H9 (cell line): Measurements from ENCODE around the gene ZKSCAN7. TPM values are rescaled to one million over a fixed set of nuclear protein-coding genes. Genes with fewer than 3 reads are reported as not detected.
A peak's percentile ranks its signal among the peaks of the same experiment; 100 is the strongest.

ENCODE experiments used
- DNase-seq: peaks from one replicate; pipeline ENCODE4 v3.0.0-alpha.2; 2017
- H2AFZ ChIP-seq: one replicate; pipeline ENCODE4 v1.6.1; 2013; ENCODE audit warnings: mild to moderate bottlenecking, low read length, control low read depth, moderate library complexity
- H2AK5ac ChIP-seq: 2 replicates; pipeline ENCODE4 v1.6.1; 2013; ENCODE audit warnings: low read length, control low read depth, mixed read lengths; ENCODE audit not compliant: insufficient read length
- H2BK120ac ChIP-seq: one replicate; pipeline ENCODE4 v1.6.1; 2013; ENCODE audit warnings: low read depth, mild to moderate bottlenecking, low read length, control low read depth, inconsistent platforms; ENCODE audit not compliant: poor library complexity, severe bottlenecking
- H2BK12ac ChIP-seq: 2 replicates; pipeline ENCODE4 v1.6.1; 2013; ENCODE audit warnings: low read length, control low read depth, mixed read lengths, low read depth; ENCODE audit not compliant: insufficient read length
- H2BK15ac ChIP-seq: 2 replicates; pipeline ENCODE4 v1.6.1; 2013; ENCODE audit warnings: low read depth, low read length, control low read depth
- H2BK20ac ChIP-seq: one replicate; pipeline ENCODE4 v1.6.1; 2013; ENCODE audit warnings: low read depth, mild to moderate bottlenecking, low read length, control low read depth, inconsistent platforms; ENCODE audit not compliant: poor library complexity, severe bottlenecking
- H2BK5ac ChIP-seq: 2 replicates; pipeline ENCODE4 v1.6.1; 2013; ENCODE audit warnings: low read length, control low read depth, mixed read lengths; ENCODE audit not compliant: insufficient read length
- H3K14ac ChIP-seq: 2 replicates; pipeline ENCODE4 v1.6.1; 2013; ENCODE audit warnings: low read length, control low read depth; ENCODE audit not compliant: insufficient read depth
- H3K18ac ChIP-seq: 2 replicates; pipeline ENCODE4 v1.6.1; 2013; ENCODE audit warnings: low read depth, mild to moderate bottlenecking, mixed read lengths, low read length, control low read depth; ENCODE audit not compliant: insufficient read length
- H3K23ac ChIP-seq: 2 replicates; pipeline ENCODE4 v1.6.1; 2013; ENCODE audit warnings: low read length, control low read depth, mixed read lengths, low read depth; ENCODE audit not compliant: insufficient read length
- H3K23me2 ChIP-seq: 2 replicates; pipeline ENCODE4 v1.6.1; 2013; ENCODE audit warnings: low read depth, mild to moderate bottlenecking, mixed read lengths, low read length, control low read depth; ENCODE audit not compliant: insufficient read length, poor library complexity, severe bottlenecking
- H3K27ac ChIP-seq: 2 replicates; pipeline ENCODE4 v1.5.1; 2013; ENCODE audit warnings: low read length, control low read depth, mixed read lengths, low read depth; ENCODE audit not compliant: insufficient read length
- H3K27me3 ChIP-seq: 2 replicates; pipeline ENCODE4 v1.6.1; 2013; ENCODE audit warnings: low read length, control low read depth, inconsistent platforms; ENCODE audit not compliant: insufficient read depth
- H3K4ac ChIP-seq: 2 replicates; pipeline ENCODE4 v1.6.1; 2013; ENCODE audit warnings: low read depth, mild to moderate bottlenecking, control low read depth, inconsistent platforms, low read length, moderate library complexity
- H3K4me1 ChIP-seq: 2 replicates; pipeline ENCODE4 v1.6.1; 2013; ENCODE audit warnings: low read length, control low read depth, inconsistent platforms; ENCODE audit not compliant: insufficient read depth
- H3K4me2 ChIP-seq: 2 replicates; pipeline ENCODE4 v1.6.1; 2013; ENCODE audit warnings: low read length, control low read depth, mixed read lengths; ENCODE audit not compliant: insufficient read length, insufficient read depth
- H3K56ac ChIP-seq: 2 replicates; pipeline ENCODE4 v1.6.1; 2013; ENCODE audit warnings: low read depth, mild to moderate bottlenecking, mixed read lengths, low read length, control low read depth; ENCODE audit not compliant: insufficient read length
- H3K79me1 ChIP-seq: 2 replicates; pipeline ENCODE4 v1.6.1; 2013; ENCODE audit warnings: low read depth, mild to moderate bottlenecking, moderate library complexity, low read length, control low read depth, inconsistent platforms; ENCODE audit not compliant: insufficient read depth, poor library complexity, severe bottlenecking
- H3K79me2 ChIP-seq: 2 replicates; pipeline ENCODE4 v1.6.1; 2013; ENCODE audit warnings: low read length, control low read depth, inconsistent platforms; ENCODE audit not compliant: insufficient read depth
- H3K9ac ChIP-seq: 2 replicates; pipeline ENCODE4 v1.6.1; 2013; ENCODE audit warnings: low read length, control low read depth, mixed read lengths; ENCODE audit not compliant: insufficient read length; ENCODE audit errors: extremely low read depth
- H3K9me3 ChIP-seq: one replicate; pipeline ENCODE4 v1.6.1; 2013; ENCODE audit warnings: low read depth, low read length, inconsistent platforms; ENCODE audit not compliant: control insufficient read depth
- H3T11ph ChIP-seq: one replicate; pipeline ENCODE4 v1.6.1; 2013; ENCODE audit warnings: mild to moderate bottlenecking, low read length, control low read depth, inconsistent platforms
- H4K20me1 ChIP-seq: one replicate; pipeline ENCODE4 v1.6.1; 2013; ENCODE audit not compliant: control insufficient read depth, insufficient read length, insufficient read depth
- H4K5ac ChIP-seq: 2 replicates; pipeline ENCODE4 v1.6.1; 2013; ENCODE audit warnings: low read depth, mild to moderate bottlenecking, mixed read lengths, low read length, control low read depth; ENCODE audit not compliant: insufficient read length
- H4K8ac ChIP-seq: replicated peaks from 2 replicates; pipeline ENCODE4 v1.6.1; 2013; ENCODE audit warnings: low read length, control low read depth, mixed read lengths, low read depth; ENCODE audit not compliant: insufficient read length
- H4K91ac ChIP-seq: 2 replicates; pipeline ENCODE4 v1.6.1; 2013; ENCODE audit warnings: low read depth, mild to moderate bottlenecking, moderate library complexity, mixed read lengths, low read length, control low read depth; ENCODE audit not compliant: insufficient read length
- H3K27ac Mint-ChIP-seq, 3 experiments: 2 replicates in 2 of 3; 3 replicates in 1 of 3; pipeline ENCODE4 v1.8.0; 2020 to 2021; ENCODE audit warnings: mixed read lengths in 3 of 3, mild to moderate bottlenecking in 1 of 3, moderate library complexity in 1 of 3
- H3K27me3 Mint-ChIP-seq: 2 replicates; pipeline ENCODE4 v1.8.0; 2021; ENCODE audit warnings: low read depth, mild to moderate bottlenecking, moderate library complexity, mixed read lengths
- H3K36me3 Mint-ChIP-seq, 3 experiments: 2 replicates in 2 of 3; 3 replicates in 1 of 3; pipeline ENCODE4 v1.8.0; 2020 to 2021; ENCODE audit warnings: low read depth in 3 of 3, mixed read lengths in 3 of 3; ENCODE audit not compliant: insufficient read depth in 1 of 3
- H3K4me1 Mint-ChIP-seq, 2 experiments: 2 replicates each; pipeline ENCODE4 v1.8.0; 2020; ENCODE audit warnings: mixed read lengths in 2 of 2
- H3K4me3 Mint-ChIP-seq, 2 experiments: 2 replicates in 1 of 2; 3 replicates in 1 of 2; pipeline ENCODE4 v1.8.0; 2020 to 2021; ENCODE audit warnings: mild to moderate bottlenecking in 2 of 2, mixed read lengths in 2 of 2, moderate library complexity in 1 of 2
- H3K9me3 Mint-ChIP-seq, 2 experiments: 2 replicates in 1 of 2; 3 replicates in 1 of 2; pipeline ENCODE4 v1.8.0; 2020; ENCODE audit warnings: mild to moderate bottlenecking in 2 of 2, mixed read lengths in 2 of 2, moderate library complexity in 1 of 2
- WGBS: extraction: QIAGEN DNeasy Blood & Tissue Kit; methylation state at CpG from one replicate; pipeline ENCODE4 v1.1.7; 2013; ENCODE audit warnings: missing lambda C conversion rate, low lambda C conversion rate, mixed read lengths; ENCODE audit not compliant: insufficient read length; ENCODE audit errors: extremely low coverage; 5-methylcytosine and 5-hydroxymethylcytosine counted together
- total RNA-seq: library from RNA; stranded (reverse); gene quantifications from 2 replicates; pipeline ENCODE4 v1.2.1, GENCODE V29; 2021
- TF ChIP-seq, protein P1 (sequence below): fragments of 200-600 bp; sonication (generic); conservative IDR thresholded peaks from 3 replicates; pipeline ENCODE4 v1.8.0; 2021; ENCODE audit warnings: antibody characterized with exemption, mild to moderate bottlenecking

The ZKSCAN7 gene
- total RNA-seq, 1 experiment from 2014 or later: 8.7 TPM

DNA sequence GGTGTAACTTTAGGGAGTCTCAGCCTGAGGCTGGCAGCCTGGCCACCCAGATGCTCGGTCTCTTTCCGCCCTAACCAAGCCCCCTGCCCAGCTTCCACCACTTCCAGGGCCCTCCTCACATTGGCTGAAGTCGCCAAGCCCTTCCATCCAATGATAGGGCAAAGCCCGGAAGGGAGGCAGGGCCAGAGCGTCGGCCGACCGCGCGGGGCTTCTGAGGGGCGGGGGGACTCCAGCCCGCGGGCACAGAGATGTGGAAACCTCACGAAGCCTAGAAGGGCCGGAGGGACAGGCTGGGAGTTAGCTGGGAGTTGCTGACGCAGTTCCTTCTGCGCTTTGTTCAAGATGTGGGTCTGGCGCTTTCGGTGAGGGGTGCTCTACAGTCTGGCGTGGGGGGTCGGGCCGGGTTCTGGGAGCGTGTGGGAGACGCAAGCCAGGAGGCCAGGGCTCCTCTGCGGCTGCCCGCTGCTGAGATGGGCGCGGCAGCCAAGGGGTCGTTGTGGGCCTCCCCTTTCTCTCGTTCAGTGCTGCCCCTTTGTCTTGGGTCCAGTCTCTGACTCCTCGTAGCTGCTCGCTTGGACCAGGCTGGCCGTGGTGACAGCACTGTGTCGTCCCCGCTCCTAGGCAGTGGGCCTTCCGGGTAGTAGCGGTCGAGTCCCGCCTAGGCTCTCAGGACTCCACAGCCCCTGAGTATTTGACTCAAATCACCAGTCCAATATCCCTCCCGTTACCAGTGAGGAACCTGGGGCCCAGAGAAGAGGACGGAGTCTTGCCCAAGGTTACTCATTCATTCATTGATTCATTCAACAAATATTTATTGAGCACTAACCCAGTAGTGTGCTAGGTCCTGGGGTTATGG lies 29.9 kb downstream of the ZKSCAN7 start, which contains the start of gene ZNF660:
Gene ZNF660, plus strand, starts transcription at position 319 of the 856 bp plus-strand sequence. CDS start 9,230 bp downstream, outside the sequence.
- Histone ChIP-seq H3K23me2 (peaks cover 8% of the 10 kb centered on the region), H2BK20ac (no peak within 1 kb of the TSS), H3K9ac (peak within 1 kb of the TSS; percentile 86), H3K27me3 (no peaks in the 10 kb centered on the region), H4K8ac (peak within 1 kb of the TSS; percentile 67), H2AK5ac (no peak within 1 kb of the TSS), H3K4me2 (peak within 1 kb of the TSS; percentile 88), H2BK12ac (no peak within 1 kb of the TSS), H3K18ac (peak within 1 kb of the TSS; percentile 89), H3K27ac (no peak within 1 kb of the TSS), H2BK120ac (peak within 1 kb of the TSS; percentile 70), H3T11ph (no peak within 1 kb of the TSS), H4K91ac (no peak within 1 kb of the TSS), H2AFZ (peak within 1 kb of the TSS; percentile 1), H2BK5ac (no peak within 1 kb of the TSS), H4K5ac (peak within 1 kb of the TSS; percentile 26), H3K4me1 (no peaks in the 10 kb centered on the region), H3K4ac (peak within 1 kb of the TSS; percentile 49; the same call in 1 of the 2 replicates), H3K79me2 (no peaks in the 10 kb centered on the region), H3K56ac (no peak within 1 kb of the TSS), H4K20me1 (no peaks in the 10 kb centered on the region), H3K23ac (no peak within 1 kb of the TSS), H2BK15ac (no peak within 1 kb of the TSS), H3K9me3 (no peaks in the 10 kb centered on the region), H3K14ac (peak within 1 kb of the TSS; percentile 98), H3K79me1 (no peaks in the 10 kb centered on the region)
- Mint-ChIP-seq H3K27ac (peak within 1 kb of the TSS; percentile 41 to 98 (median 98)), H3K36me3 (peaks cover 32 to 45% (median 42%) of the 10 kb centered on the region in 3 experiments), H3K9me3 (no peaks in the 10 kb centered on the region; a peak in 2 of 5 replicates), H3K27me3 (no peaks in the 10 kb centered on the region), H3K4me1 (peaks cover 13 to 19% of the 10 kb centered on the region in 2 experiments), H3K4me3 (peak within 1 kb of the TSS; percentile 93 to 94)
- TF ChIP-seq, protein P1, sequence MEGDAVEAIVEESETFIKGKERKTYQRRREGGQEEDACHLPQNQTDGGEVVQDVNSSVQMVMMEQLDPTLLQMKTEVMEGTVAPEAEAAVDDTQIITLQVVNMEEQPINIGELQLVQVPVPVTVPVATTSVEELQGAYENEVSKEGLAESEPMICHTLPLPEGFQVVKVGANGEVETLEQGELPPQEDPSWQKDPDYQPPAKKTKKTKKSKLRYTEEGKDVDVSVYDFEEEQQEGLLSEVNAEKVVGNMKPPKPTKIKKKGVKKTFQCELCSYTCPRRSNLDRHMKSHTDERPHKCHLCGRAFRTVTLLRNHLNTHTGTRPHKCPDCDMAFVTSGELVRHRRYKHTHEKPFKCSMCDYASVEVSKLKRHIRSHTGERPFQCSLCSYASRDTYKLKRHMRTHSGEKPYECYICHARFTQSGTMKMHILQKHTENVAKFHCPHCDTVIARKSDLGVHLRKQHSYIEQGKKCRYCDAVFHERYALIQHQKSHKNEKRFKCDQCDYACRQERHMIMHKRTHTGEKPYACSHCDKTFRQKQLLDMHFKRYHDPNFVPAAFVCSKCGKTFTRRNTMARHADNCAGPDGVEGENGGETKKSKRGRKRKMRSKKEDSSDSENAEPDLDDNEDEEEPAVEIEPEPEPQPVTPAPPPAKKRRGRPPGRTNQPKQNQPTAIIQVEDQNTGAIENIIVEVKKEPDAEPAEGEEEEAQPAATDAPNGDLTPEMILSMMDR: no peak
- DNase-seq: peak; percentile 93
- no CpG with 5 or more reads among the region's 41 CpGs for WGBS
